ENCODE data around the gene LARGE1. TPM values are rescaled to one million over a fixed set of nuclear protein-coding genes. Genes with fewer than 3 reads are reported as not detected.

The LARGE1 gene
- total and polyA plus RNA-seq, 2 donors (not counting 1 experiment from before 2014, with no cell fraction given) = 14.1 to 19.2 TPM

DNA sequence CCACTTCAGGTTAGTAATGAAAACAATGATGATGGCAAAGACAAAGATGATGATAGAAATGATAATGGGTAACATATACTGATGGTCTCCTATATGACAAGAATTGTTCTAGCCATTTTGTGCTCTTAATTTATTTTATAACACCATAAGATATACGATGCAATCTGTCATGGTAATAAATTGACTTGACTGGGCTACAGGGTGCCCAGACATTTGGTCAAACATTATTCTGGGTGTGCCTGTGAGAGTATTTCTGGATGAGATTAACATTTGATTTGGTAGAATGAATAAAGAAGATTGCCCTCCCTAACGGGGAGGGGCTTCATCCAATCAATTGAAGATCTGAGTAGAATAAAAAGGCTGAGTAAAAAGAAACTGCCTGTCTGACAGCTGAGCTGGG, 237.3 kb downstream of the LARGE1 start:
- H3K4me1 ChIP-seq (ENCODE audit: control insufficient read depth, extremely low read depth, insufficient read depth, low read length) = no peaks in the 10 kb centered on the region
- DNase-seq (ENCODE audit: low read depth in 2 of 2) = no peak
- H3K79me2 ChIP-seq (ENCODE audit: control insufficient read depth, insufficient read depth, low read length) = no peaks in the 10 kb centered on the region

DNA sequence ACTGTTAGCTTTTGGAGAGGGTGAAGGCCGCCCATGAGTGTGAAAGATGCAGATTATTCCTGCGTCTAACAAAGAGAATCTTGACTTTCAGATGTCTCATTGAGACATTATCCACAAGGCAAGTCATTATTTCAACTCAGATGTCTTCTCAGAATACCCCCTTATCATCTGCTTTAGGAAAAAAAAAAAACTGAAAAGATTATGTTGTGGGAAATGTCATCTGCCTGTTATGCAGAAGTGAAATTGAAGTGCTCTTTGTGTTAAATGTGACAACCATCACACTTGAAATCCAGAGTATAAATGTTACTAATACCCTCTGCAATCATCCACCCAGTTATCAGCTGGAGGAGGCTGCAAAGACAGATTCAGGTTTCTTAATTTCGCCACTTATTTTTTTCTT, 239.6 kb downstream of the LARGE1 start:
- no peaks in the 10 kb centered on the region for H3K27me3 ChIP-seq (ENCODE audit: control insufficient read depth, insufficient read depth, low read length)
- H3K4me1 ChIP-seq (ENCODE audit: control insufficient read depth, extremely low read depth, insufficient read depth, low read length) = no peaks in the 10 kb centered on the region
- no peak overlapping the region for H3K27ac ChIP-seq (ENCODE audit: insufficient read depth, low read length)
- no peaks in the 10 kb centered on the region for H3K36me3 ChIP-seq (ENCODE audit: control insufficient read depth, insufficient read depth, low read length)
- H4K20me1 ChIP-seq (ENCODE audit: control insufficient read depth, extremely low read depth, insufficient read depth, low read length) = no peaks in the 10 kb centered on the region
- H3K79me2 ChIP-seq (ENCODE audit: control insufficient read depth, insufficient read depth, low read length) = no peaks in the 10 kb centered on the region
- TF ChIP-seq EZH2 (IDR thresholded peaks at IDR 0.05; ENCODE audit: low read length, missing control alignments) = no peak
- TF ChIP-seq, protein P1, sequence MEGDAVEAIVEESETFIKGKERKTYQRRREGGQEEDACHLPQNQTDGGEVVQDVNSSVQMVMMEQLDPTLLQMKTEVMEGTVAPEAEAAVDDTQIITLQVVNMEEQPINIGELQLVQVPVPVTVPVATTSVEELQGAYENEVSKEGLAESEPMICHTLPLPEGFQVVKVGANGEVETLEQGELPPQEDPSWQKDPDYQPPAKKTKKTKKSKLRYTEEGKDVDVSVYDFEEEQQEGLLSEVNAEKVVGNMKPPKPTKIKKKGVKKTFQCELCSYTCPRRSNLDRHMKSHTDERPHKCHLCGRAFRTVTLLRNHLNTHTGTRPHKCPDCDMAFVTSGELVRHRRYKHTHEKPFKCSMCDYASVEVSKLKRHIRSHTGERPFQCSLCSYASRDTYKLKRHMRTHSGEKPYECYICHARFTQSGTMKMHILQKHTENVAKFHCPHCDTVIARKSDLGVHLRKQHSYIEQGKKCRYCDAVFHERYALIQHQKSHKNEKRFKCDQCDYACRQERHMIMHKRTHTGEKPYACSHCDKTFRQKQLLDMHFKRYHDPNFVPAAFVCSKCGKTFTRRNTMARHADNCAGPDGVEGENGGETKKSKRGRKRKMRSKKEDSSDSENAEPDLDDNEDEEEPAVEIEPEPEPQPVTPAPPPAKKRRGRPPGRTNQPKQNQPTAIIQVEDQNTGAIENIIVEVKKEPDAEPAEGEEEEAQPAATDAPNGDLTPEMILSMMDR (conservative IDR thresholded peaks at IDR 0.05 in 1 of 2, IDR thresholded peaks at IDR 0.05 in 1 of 2; ENCODE audit: low read depth in 1 of 2, low read length in 2 of 2) = no peak
- no peaks in the 10 kb centered on the region for H3K9me3 ChIP-seq (ENCODE audit: control insufficient read depth, insufficient read depth, low read depth, low read length)
- no peak overlapping the region for H3K9ac ChIP-seq (ENCODE audit: insufficient read depth, low read length)
- no peak overlapping the region for H3K4me2 ChIP-seq (ENCODE audit: extremely low read depth, insufficient read depth, low read length)
- no peak for DNase-seq (ENCODE audit: low read depth in 2 of 2)
- no peak overlapping the region for H2AFZ ChIP-seq (ENCODE audit: low read length)
- no peak overlapping the region for H3K4me3 ChIP-seq (replicated peaks in 1 of 4; ENCODE audit: control extremely low read depth in 1 of 4, insufficient read depth in 1 of 4, low read depth in 3 of 4, low read length in 4 of 4)

More for the DNA sequence above, 237.3 kb downstream of the LARGE1 start:
- no peak overlapping the region for H2AFZ ChIP-seq (ENCODE audit: low read length)
- no peak overlapping the region for H3K27ac ChIP-seq (ENCODE audit: insufficient read depth, low read length)
- H3K27me3 ChIP-seq (ENCODE audit: control insufficient read depth, insufficient read depth, low read length) = no peaks in the 10 kb centered on the region
- H3K4me2 ChIP-seq (ENCODE audit: extremely low read depth, insufficient read depth, low read length) = no peak overlapping the region
- no peak overlapping the region for H3K4me3 ChIP-seq (replicated peaks in 1 of 4; ENCODE audit: control extremely low read depth in 1 of 4, insufficient read depth in 1 of 4, low read depth in 3 of 4, low read length in 4 of 4)
- no peaks in the 10 kb centered on the region for H4K20me1 ChIP-seq (ENCODE audit: control insufficient read depth, extremely low read depth, insufficient read depth, low read length)
- TF ChIP-seq, protein P1 (conservative IDR thresholded peaks at IDR 0.05 in 1 of 2, IDR thresholded peaks at IDR 0.05 in 1 of 2; ENCODE audit: low read depth in 1 of 2, low read length in 2 of 2) = no peak
- no peak for TF ChIP-seq EZH2 (IDR thresholded peaks at IDR 0.05; ENCODE audit: low read length, missing control alignments)
- H3K36me3 ChIP-seq (ENCODE audit: control insufficient read depth, insufficient read depth, low read length) = no peaks in the 10 kb centered on the region
- no peaks in the 10 kb centered on the region for H3K9me3 ChIP-seq (ENCODE audit: control insufficient read depth, insufficient read depth, low read depth, low read length)
- H3K9ac ChIP-seq (ENCODE audit: insufficient read depth, low read length) = no peak overlapping the region

DNA sequence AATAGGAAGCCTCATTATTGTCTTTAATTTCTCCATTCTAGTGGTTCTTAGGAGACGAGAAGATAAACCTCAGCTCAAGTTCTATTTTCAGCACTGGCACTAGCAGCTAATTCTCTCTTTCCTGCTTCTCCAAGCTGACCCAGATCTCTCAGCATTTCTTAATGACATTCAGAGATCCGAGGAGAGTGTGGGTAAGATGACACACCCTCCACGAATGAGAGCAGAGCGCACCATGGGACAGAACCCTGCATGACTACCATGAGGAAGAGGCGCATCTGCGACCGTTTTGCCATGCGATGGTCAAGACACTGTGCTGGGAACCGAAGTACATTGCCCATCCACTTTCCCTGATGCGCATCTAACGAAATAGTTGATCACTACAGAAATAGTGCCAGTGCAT, 241.8 kb downstream of the LARGE1 start:
- Histone ChIP-seq H3K79me2 (ENCODE audit: control insufficient read depth, insufficient read depth, low read length) (no peaks in the 10 kb centered on the region), H3K4me2 (ENCODE audit: extremely low read depth, insufficient read depth, low read length) (no peak overlapping the region), H4K20me1 (ENCODE audit: control insufficient read depth, extremely low read depth, insufficient read depth, low read length) (no peaks in the 10 kb centered on the region), H3K4me1 (ENCODE audit: control insufficient read depth, extremely low read depth, insufficient read depth, low read length) (no peaks in the 10 kb centered on the region), H3K4me3 (replicated peaks in 1 of 4; ENCODE audit: control extremely low read depth in 1 of 4, insufficient read depth in 1 of 4, low read depth in 3 of 4, low read length in 4 of 4) (no peak overlapping the region), H3K36me3 (ENCODE audit: control insufficient read depth, insufficient read depth, low read length) (no peaks in the 10 kb centered on the region), H3K27me3 (ENCODE audit: control insufficient read depth, insufficient read depth, low read length) (no peaks in the 10 kb centered on the region), H3K27ac (ENCODE audit: insufficient read depth, low read length) (no peak overlapping the region), H3K9me3 (ENCODE audit: control insufficient read depth, insufficient read depth, low read depth, low read length) (no peaks in the 10 kb centered on the region), H2AFZ (ENCODE audit: low read length) (no peak overlapping the region), H3K9ac (ENCODE audit: insufficient read depth, low read length) (no peak overlapping the region)
- DNase-seq (ENCODE audit: low read depth in 2 of 2) = no peak
- TF ChIP-seq EZH2 (IDR thresholded peaks at IDR 0.05; ENCODE audit: low read length, missing control alignments) = no peak
- TF ChIP-seq, protein P1 (conservative IDR thresholded peaks at IDR 0.05 in 1 of 2, IDR thresholded peaks at IDR 0.05 in 1 of 2; ENCODE audit: low read depth in 1 of 2, low read length in 2 of 2) = no peak

All from fibroblast of lung (primary cell).